Cerebellar nuclear complex (tissue), 1 donor: ENCODE data around the gene ANKRD30A.
"Not testable (repeated sequence)": the region's sequence is repeated elsewhere in the genome, so short reads cannot be mapped to it uniquely, and the experiment has no call there.

ENCODE experiments used
- DNase-seq, 2 experiments: peaks; one replicate each; lab custom pipeline; 2025; lab: John Stamatoyannopoulos, UW

Gene ANKRD30A

DNA sequence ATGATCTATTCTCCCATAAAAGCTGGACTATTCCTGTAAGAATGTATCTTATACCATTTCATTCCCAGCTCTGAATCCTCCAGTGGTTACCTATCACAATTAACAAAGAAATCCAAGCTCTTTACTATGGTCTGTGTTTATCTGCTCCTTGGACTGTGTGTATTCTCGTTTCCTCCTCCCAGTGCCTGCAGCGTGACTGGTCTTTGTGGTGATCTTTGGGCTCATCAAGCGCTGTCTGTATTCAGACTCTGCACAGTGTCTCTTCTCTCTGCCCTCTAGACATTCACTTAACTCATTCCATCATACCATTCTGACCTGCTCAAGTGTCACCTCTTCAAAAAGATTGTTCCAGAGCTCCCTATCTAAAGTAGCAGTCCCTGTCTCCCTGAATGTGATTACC, 130.4 kb downstream of the ANKRD30A start:
- not testable (repeated sequence) for DNase-seq

GRCh38 chr10:37263304-37263703, 137.9 kb downstream of the ANKRD30A start:
- DNase-seq, result no peak

GRCh38 chr10:37268266-37268665, 142.9 kb downstream of the ANKRD30A start:
- DNase-seq, result no peak

GRCh38 chr10:37269554-37270256, 144.3 kb downstream of the ANKRD30A start:
- DNase-seq, result no peak

DNA sequence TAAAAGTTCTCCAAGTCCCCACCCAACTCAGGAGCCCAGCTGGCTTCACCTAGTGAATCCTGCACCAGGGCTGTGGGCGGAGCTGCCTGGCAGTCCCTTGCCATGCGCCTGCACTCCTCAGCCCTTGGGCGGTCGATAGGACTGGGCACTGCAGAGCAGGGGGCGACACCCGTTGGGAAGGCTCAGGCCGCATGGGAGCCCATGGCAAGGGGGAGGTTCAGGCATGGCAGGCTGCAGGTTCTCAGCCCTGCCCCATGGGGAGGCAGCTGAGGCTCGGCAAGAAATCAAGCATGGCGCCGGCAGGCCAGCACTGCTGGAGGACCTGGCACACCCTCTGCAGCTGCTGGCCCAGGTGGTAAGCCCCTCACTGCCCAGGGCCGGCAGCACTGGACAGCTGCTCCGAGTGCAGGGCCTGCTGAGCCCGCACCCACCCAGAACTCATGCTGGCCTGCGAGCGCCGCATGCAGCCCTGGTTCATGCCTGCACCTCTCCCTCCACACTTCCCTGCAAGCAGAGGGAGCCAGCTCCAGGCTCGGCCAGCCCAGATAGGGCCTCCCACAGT, 149.9 kb downstream of the ANKRD30A start:
- DNase-seq, result no peak

GRCh38 chr10:37285063-37285462, 159.7 kb downstream of the ANKRD30A start:
- DNase-seq, result no peak

DNA sequence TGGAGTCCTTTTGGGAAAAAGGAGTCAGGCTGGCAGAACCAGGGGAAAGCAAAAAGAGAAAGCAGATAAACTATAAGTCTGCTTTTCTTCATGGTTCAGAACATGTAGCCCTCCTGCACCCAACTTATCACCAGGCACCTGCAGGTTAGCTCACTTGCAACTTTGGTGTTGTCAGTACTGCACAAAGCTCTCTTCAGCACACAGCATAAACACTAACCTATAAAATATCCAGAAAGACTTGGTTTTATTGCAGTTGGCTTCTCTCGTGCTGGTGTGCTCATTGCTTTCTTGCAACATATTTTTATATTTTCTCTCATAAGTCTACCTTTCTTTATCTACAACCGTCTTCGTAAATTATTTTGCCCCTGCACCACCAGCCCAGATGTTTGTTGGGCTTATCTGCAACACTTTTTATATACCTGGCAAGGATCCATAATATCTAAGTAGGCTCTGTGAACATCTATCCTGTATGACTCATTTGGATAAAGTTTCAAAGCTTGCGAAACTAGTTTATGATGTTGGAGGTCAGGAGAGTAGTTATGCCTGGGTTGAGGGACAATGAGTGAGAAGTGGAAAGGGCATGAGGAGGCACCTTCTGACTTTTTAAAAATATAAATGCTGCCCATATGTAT, 164.6 kb downstream of the ANKRD30A start:
- DNase-seq, result no peak

GRCh38 chr10:37301271-37301670, 175.9 kb downstream of the ANKRD30A start:
- no peak for DNase-seq

GRCh38 chr10:37304036-37304435, 178.6 kb downstream of the ANKRD30A start:
- no peak for DNase-seq

- DNase-seq, result no peak
Measured at GRCh38 chr10:37314350-37314749, 189.0 kb downstream of the ANKRD30A start.

DNA sequence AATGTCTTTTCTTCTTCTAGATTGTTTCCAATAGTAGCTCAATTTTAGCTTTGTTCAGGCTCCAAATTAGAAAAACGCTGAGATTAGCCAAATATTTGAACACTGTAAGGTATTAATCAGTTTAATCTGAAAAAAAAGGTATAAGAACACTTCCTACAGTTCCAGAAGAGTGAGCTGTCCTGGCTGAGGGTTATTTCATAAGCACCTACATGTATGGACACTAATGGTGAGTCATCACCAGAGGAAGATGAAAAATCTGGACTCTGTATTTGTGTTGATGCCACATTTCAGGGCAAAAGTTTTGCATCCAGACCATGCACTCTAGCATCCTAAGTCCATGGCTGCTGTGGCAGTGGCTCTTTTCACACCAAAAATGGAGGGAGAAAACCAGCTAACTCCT, 189.5 kb downstream of the ANKRD30A start:
- DNase-seq, result no peak

DNA sequence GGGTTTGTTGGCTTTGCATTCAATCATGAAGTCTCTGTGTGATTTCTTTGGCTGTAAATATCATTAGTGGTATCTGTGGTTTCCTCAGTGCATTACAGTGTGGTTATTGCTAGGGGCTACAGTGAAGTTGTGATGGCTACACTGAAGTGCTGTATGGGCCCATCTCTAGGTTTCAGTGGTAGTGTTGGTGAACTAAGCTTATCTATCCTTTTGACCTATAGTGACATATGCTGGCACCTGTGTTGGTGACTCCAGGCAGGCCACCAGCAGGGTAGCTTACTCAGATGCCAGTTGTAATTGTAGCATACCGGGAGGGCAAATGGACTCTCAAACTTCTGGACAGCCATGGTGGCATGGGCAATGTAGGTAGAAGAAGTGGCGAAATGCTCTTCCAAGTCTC, 219.0 kb downstream of the ANKRD30A start:
- DNase-seq, result no peak

- no peak for DNase-seq
Measured at GRCh38 chr10:37379991-37380390, 254.6 kb downstream of the ANKRD30A start.

- DNase-seq, result no peak
Measured at GRCh38 chr10:37381271-37381670, 255.9 kb downstream of the ANKRD30A start.

- no peak for DNase-seq
Measured at GRCh38 chr10:37384923-37385322, 259.5 kb downstream of the ANKRD30A start.

GRCh38 chr10:37390926-37391325, 265.5 kb downstream of the ANKRD30A start:
- DNase-seq, result no peak

DNA sequence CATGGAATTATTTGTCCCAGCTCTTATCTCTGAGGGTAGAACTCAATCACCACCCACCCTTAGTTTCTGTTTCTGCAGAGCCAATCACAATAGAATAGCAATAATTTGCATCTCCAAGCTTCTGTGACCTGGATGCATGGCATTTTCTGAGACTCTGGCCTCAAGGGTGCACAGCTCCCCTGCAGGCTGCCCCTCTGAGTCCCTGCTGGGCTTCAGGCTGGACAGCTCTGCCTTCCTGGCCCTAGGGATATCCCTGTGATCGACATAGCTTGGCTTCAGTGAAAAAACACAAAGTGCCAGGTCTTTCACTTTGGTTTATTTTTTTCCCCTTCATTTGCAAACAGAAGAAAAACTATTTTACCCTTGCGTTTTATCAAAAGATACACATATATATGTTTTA, 275.4 kb downstream of the ANKRD30A start:
- DNase-seq, result not testable (repeated sequence)

DNA sequence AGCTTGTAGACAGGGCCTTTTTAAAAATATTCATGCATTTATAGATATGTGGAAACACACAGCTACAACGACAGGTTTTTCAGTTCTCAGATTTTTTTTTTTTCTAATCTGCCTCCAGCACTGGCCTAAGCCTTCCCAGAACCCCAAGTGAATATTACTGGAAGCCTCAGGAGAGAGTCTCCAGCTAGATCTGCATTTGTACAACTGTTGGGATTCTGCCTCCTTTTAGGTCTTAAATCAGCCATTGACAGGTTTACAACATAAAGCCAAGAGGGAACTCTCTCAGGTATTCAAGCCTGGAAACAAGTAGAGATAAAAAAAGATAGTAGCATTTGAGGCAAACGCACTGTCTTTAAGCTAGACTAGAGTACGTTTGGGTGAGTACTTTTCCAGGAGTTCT, 275.8 kb downstream of the ANKRD30A start:
- no peak for DNase-seq

DNA sequence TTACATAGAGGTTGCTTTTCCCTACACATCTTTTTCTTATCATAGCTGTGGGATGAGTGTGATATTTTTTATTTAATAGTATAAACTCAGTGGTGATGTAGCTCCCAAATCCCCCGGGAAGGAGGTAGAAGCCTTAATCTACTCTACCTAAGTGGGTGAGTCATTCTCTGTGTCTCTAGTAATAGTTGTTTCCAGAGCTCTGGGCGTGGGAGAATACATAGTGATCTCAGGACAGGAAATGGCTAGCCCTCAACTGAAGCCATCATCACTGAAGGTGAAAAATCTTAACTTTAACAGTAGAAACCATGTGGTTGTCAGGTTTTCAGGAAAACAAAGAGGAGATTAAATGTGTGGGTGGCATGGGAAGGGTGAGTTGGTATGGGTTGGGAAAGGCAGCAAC, 278.4 kb downstream of the ANKRD30A start:
- DNase-seq, result no peak
